ENCODE data around the gene SEBOX.

SEBOX gene

DNA sequence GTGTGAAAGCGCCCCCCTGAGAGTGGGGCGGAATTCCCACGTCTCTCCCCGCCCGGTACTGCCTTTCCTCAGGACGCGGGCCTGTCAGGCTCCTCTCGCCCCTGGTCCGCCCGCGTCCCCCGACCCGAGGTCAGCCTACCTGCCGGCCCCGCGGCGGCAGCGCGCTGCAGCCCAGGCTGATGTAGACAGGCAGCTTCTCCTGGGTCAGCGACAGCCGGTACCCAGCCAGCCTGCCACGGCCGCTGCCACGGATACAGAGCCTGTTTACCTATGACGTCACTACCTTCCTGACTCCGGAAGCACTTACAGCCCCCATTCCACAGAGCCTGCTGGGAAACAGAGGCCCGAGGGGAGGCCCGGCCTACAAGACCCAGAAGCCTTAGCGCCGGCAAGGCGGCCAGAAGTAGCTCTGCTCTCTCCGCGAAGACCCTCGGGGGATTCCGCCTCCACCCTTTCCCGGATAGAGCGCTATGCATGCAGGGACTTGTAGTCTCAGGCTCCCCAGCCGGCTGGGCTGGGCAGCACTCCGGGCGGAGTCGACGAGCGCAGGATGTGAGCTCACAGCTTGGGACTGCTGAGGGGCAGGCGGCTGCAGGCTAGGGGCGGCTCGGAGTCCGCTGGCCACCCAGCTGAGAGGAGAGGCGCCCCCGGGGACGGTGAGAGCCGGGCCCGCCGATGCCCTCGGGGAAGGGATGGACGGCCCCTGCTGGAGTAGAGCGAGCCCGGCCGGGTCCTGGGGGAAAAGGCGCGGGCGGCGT is 29.6 kb downstream of the SEBOX start, which contains the start of the genes IFT20 and TNFAIP1 (continued):
- TF ChIP-seq YY1 (tag by site-specific recombination; IDR thresholded peaks at IDR 0.05), result peak; percentile 83
- TF ChIP-seq ZNF658 (tag by site-specific recombination; IDR thresholded peaks at IDR 0.05), result no peak
- peak; percentile 90 for TF ChIP-seq ZBTB11 (tag by site-specific recombination; conservative IDR thresholded peaks at IDR 0.05; ENCODE audit: low read depth)
- TF ChIP-seq ZNF248 (tag by site-specific recombination; IDR thresholded peaks at IDR 0.05), result no peak
- no peak for TF ChIP-seq ZFP3 (tag by site-specific recombination; IDR thresholded peaks at IDR 0.05; ENCODE audit: low read depth)
- TF ChIP-seq PRDM1 (tag by site-specific recombination; IDR thresholded peaks at IDR 0.05), result peak; percentile 15; the same call in 1 of the 2 replicates
- TF ChIP-seq CTCF (tag by site-specific recombination; IDR thresholded peaks at IDR 0.05), result peak; percentile 84
- 0 out of 2 replicates have a peak, but pooled peaks have one; percentile 12 for TF ChIP-seq ZSCAN4 (tag by site-specific recombination; IDR thresholded peaks at IDR 0.05)
- no peak for TF ChIP-seq SETDB1 (IDR thresholded peaks at IDR 0.05; ENCODE audit: insufficient read length, low read length)
- peak; percentile 31; the same call in 1 of the 2 replicates for TF ChIP-seq ZSCAN30 (tag by site-specific recombination; IDR thresholded peaks at IDR 0.05)
- TF ChIP-seq KLF10 (tag by site-specific recombination; IDR thresholded peaks at IDR 0.05), result peak; percentile 63; the same call in 1 of the 2 replicates
- TF ChIP-seq ZNF211 (tag by site-specific recombination; IDR thresholded peaks at IDR 0.05; ENCODE audit: low read depth), result no peak
- TF ChIP-seq ZEB2 (tag by site-specific recombination; IDR thresholded peaks at IDR 0.05), result peak; percentile 78; the same call in 1 of the 2 replicates
- TF ChIP-seq ZBTB26 (tag by site-specific recombination; optimal IDR thresholded peaks at IDR 0.05), result peak; percentile 48
- TF ChIP-seq ZNF302 (tag by site-specific recombination; IDR thresholded peaks at IDR 0.05; ENCODE audit: low read depth), result no peak
- peak; percentile 82 for TF ChIP-seq ZNF24 (tag by site-specific recombination; IDR thresholded peaks at IDR 0.05)
- TF ChIP-seq ZNF561 (tag by site-specific recombination; IDR thresholded peaks at IDR 0.05; ENCODE audit: borderline replicate concordance), result 0 out of 2 replicates have a peak, but pooled peaks have one; percentile 14
- TF ChIP-seq ZIC2 (tag by site-specific recombination; IDR thresholded peaks at IDR 0.05), result peak; percentile 83
- TF ChIP-seq ZNF16 (tag by site-specific recombination; IDR thresholded peaks at IDR 0.05; ENCODE audit: low read depth), result no peak
- TF ChIP-seq ZBTB6 (tag by site-specific recombination; IDR thresholded peaks at IDR 0.05), result peak; percentile 49
- TF ChIP-seq KLF8 (tag by site-specific recombination; IDR thresholded peaks at IDR 0.05), result peak; percentile 92
- 0 out of 2 replicates have a peak, but pooled peaks have one; percentile 31 for TF ChIP-seq MYNN (tag by site-specific recombination; IDR thresholded peaks at IDR 0.05; ENCODE audit: borderline replicate concordance)
- peak; percentile 26; the same call in 1 of the 2 replicates for TF ChIP-seq ZSCAN23 (tag by site-specific recombination; IDR thresholded peaks at IDR 0.05)
- peak; percentile 83 for TF ChIP-seq ZNF335 (tag by site-specific recombination; conservative IDR thresholded peaks at IDR 0.05)
- TF ChIP-seq SP2 (tag by site-specific recombination; IDR thresholded peaks at IDR 0.05), result peak; percentile 87
- TF ChIP-seq ZNF639 (tag by site-specific recombination; IDR thresholded peaks at IDR 0.05), result peak; percentile 90
- TF ChIP-seq WT1 (tag by site-specific recombination; IDR thresholded peaks at IDR 0.05), result no peak
- TF ChIP-seq ZNF692 (tag by site-specific recombination; IDR thresholded peaks at IDR 0.05), result peak; percentile 96

All from HEK293 (cell line).